Adrenal gland (tissue), 5 donors: ENCODE measurements around the gene TNFRSF25.

Source experiments
- POLR2A ChIP-seq, 2 donors: fragments of 450-650 bp; IDR thresholded peaks; one replicate each; pipeline ENCODE4 v1.6.1; 2017; ENCODE audit warnings: antibody characterized with exemption in 2 of 2, mild to moderate bottlenecking in 2 of 2, moderate library complexity in 1 of 2
- TF ChIP-seq, protein P1 (sequence below), 6 experiments: fragments of 450-650 bp in 4 of 6; fragments of 200-600 bp in 2 of 6; sonication (generic) in 1 of 6; IDR thresholded peaks; 1 replicate in 5 of 6; 2 replicates in 1 of 6; pipeline versions ENCODE4 v1.5.1 to v1.8.0; 2016 to 2021; ENCODE audit warnings: antibody characterized with exemption in 6 of 6, mild to moderate bottlenecking in 2 of 6, moderate library complexity in 1 of 6
- donor health status: DM: no; HTN: no; CAD: no.

DNA sequence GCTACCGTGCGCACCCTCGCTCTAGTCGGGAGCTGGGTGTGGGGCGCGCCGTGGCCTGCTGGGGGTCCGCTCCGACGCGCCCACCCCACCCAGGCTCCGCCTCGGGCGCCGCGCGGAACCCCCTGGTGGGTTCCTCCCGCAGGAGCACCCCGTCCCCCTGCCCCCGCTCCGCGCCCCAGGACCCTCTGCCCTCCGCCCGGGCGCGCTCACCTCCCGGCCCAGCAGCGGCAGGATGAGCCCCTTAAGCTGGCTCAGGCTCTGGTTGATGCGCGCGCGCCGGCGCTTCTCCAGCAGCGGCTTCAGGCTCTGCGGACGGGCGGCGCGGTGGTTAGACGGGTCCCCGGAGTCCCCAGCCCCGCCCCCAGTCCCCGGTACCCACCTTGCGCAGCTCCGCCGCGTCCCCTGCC, 46.6 kb downstream of the TNFRSF25 start:
- no peak for TF ChIP-seq POLR2A (IDR thresholded peaks at IDR 0.05)
- TF ChIP-seq, protein P1, sequence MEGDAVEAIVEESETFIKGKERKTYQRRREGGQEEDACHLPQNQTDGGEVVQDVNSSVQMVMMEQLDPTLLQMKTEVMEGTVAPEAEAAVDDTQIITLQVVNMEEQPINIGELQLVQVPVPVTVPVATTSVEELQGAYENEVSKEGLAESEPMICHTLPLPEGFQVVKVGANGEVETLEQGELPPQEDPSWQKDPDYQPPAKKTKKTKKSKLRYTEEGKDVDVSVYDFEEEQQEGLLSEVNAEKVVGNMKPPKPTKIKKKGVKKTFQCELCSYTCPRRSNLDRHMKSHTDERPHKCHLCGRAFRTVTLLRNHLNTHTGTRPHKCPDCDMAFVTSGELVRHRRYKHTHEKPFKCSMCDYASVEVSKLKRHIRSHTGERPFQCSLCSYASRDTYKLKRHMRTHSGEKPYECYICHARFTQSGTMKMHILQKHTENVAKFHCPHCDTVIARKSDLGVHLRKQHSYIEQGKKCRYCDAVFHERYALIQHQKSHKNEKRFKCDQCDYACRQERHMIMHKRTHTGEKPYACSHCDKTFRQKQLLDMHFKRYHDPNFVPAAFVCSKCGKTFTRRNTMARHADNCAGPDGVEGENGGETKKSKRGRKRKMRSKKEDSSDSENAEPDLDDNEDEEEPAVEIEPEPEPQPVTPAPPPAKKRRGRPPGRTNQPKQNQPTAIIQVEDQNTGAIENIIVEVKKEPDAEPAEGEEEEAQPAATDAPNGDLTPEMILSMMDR (IDR thresholded peaks at IDR 0.05), result no peak
